ENCODE data around the gene ARL8A.

ARL8A gene

GRCh38 chr1:202151045-202151444 lies 6.5 kb upstream of the ARL8A start:
- no peaks in the 10 kb centered on the region for H3K36me3 Mint-ChIP-seq (ENCODE audit: low read depth)
- peaks cover 17% of the 10 kb centered on the region for H3K27me3 Mint-ChIP-seq (ENCODE audit: low read depth, poor library complexity)
- TF ChIP-seq, protein P1, sequence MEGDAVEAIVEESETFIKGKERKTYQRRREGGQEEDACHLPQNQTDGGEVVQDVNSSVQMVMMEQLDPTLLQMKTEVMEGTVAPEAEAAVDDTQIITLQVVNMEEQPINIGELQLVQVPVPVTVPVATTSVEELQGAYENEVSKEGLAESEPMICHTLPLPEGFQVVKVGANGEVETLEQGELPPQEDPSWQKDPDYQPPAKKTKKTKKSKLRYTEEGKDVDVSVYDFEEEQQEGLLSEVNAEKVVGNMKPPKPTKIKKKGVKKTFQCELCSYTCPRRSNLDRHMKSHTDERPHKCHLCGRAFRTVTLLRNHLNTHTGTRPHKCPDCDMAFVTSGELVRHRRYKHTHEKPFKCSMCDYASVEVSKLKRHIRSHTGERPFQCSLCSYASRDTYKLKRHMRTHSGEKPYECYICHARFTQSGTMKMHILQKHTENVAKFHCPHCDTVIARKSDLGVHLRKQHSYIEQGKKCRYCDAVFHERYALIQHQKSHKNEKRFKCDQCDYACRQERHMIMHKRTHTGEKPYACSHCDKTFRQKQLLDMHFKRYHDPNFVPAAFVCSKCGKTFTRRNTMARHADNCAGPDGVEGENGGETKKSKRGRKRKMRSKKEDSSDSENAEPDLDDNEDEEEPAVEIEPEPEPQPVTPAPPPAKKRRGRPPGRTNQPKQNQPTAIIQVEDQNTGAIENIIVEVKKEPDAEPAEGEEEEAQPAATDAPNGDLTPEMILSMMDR (IDR thresholded peaks at IDR 0.05): no peak
- H3K27ac Mint-ChIP-seq: no peak overlapping the region
- H3K9me3 Mint-ChIP-seq: no peaks in the 10 kb centered on the region
- peaks cover 37% of the 10 kb centered on the region for H3K4me1 Mint-ChIP-seq
- DNase-seq: no peak
- H3K4me3 Mint-ChIP-seq: no peak overlapping the region

DNA sequence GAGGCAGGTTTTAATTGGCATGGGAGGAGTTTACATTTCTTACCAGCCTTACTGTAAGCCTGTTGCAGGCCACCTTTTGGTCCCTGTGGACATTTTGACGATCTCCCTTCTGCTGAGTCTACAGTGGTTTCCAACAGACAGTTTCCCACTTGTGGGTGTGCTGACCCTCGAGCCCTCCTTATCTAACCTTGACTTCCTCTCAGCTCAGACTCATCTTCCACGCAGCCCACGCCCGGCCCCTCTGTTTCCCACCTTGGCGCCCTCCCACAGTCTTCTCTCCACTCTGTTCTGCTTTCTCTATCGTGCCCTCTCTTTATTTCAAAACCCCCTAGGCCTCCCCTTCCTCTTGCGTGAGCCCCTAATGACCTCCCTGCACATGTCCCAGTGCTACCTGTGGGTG lies 6.1 kb upstream of the ARL8A start:
- TF ChIP-seq, protein P1 (IDR thresholded peaks at IDR 0.05): no peak
- Mint-ChIP-seq H3K4me3 (no peak overlapping the region), H3K27me3 (ENCODE audit: low read depth, poor library complexity) (peaks cover 20% of the 10 kb centered on the region), H3K27ac (no peak overlapping the region), H3K9me3 (no peaks in the 10 kb centered on the region), H3K36me3 (ENCODE audit: low read depth) (no peaks in the 10 kb centered on the region), H3K4me1 (peaks cover 34% of the 10 kb centered on the region)
- no peak for DNase-seq

DNA sequence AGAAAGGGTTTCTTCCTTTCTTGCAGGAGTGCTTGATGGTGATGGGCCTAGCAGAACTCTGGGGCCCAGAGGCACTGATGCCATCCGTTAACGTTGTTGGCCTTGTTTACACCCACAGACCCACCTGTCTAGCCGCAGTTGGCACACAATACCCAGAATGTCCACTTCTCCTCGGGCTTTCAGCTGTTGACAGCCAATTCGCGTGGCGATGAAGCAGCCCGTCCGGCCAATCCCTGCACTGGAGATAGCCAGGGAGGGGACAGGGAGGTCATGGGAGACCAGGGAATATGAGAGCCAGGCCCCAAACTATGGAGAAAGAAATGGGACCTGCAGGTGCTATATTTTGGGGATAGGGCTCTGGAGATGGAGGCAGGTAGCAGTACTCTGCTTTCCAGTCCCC lies 5.7 kb upstream of the ARL8A start:
- TF ChIP-seq, protein P1 (IDR thresholded peaks at IDR 0.05): no peak
- Mint-ChIP-seq H3K36me3 (ENCODE audit: low read depth) (no peaks in the 10 kb centered on the region), H3K27me3 (ENCODE audit: low read depth, poor library complexity) (peaks cover 24% of the 10 kb centered on the region), H3K4me3 (no peak overlapping the region), H3K9me3 (no peaks in the 10 kb centered on the region), H3K27ac (no peak overlapping the region), H3K4me1 (peaks cover 33% of the 10 kb centered on the region)
- no peak for DNase-seq

GRCh38 chr1:202149566-202149965 lies 5.0 kb upstream of the ARL8A start:
- Mint-ChIP-seq H3K27me3 (ENCODE audit: low read depth, poor library complexity) (peaks cover 27% of the 10 kb centered on the region), H3K36me3 (ENCODE audit: low read depth) (no peaks in the 10 kb centered on the region), H3K27ac (no peak overlapping the region), H3K4me3 (no peak overlapping the region), H3K4me1 (peaks cover 29% of the 10 kb centered on the region), H3K9me3 (no peaks in the 10 kb centered on the region)
- TF ChIP-seq, protein P1 (IDR thresholded peaks at IDR 0.05): no peak
- DNase-seq: no peak

- no peak overlapping the region for H3K27ac Mint-ChIP-seq
- DNase-seq: no peak
- H3K4me3 Mint-ChIP-seq: no peak overlapping the region
- H3K27me3 Mint-ChIP-seq (ENCODE audit: low read depth, poor library complexity): peaks cover 24% of the 10 kb centered on the region
- no peaks in the 10 kb centered on the region for H3K36me3 Mint-ChIP-seq (ENCODE audit: low read depth)
- peaks cover 28% of the 10 kb centered on the region for H3K4me1 Mint-ChIP-seq
- TF ChIP-seq, protein P1 (IDR thresholded peaks at IDR 0.05): no peak
- no peaks in the 10 kb centered on the region for H3K9me3 Mint-ChIP-seq
Observed at GRCh38 chr1:202148391-202148790, 3.9 kb upstream of the ARL8A start.

DNA sequence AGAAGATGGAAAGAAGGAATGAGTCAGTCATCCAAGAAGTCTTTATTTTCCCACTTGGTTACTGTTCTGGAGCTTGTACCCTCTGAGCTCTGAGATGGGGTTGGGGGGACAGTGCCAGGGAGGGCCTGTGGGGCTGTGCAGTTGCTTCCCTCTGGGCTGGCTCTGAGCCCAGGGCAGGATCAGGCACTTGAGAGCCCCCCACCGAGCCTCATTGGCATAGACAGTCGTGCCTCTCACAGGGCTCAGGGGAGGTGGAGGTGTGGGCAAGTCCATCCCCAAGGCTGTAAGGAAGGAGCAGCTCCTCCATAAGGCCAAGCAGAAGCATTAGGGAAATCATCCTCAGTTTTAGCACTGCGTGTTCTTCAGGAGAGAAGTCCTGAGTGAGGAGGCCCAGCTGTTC lies 2.5 kb upstream of the ARL8A start:
- H3K4me3 Mint-ChIP-seq: no peak overlapping the region
- peaks cover 19% of the 10 kb centered on the region for H3K27me3 Mint-ChIP-seq (ENCODE audit: low read depth, poor library complexity)
- no peak for DNase-seq
- TF ChIP-seq, protein P1 (IDR thresholded peaks at IDR 0.05): no peak
- no peaks in the 10 kb centered on the region for H3K36me3 Mint-ChIP-seq (ENCODE audit: low read depth)
- H3K4me1 Mint-ChIP-seq: peaks cover 27% of the 10 kb centered on the region
- H3K27ac Mint-ChIP-seq: no peak overlapping the region
- H3K9me3 Mint-ChIP-seq: no peaks in the 10 kb centered on the region

Data from nephron progenitor cell (in vitro differentiated cells).